ENCODE measurements around the gene HYPK. TPM values are rescaled to one million over a fixed set of nuclear protein-coding genes. Genes with fewer than 3 reads are reported as not detected.

Gene HYPK
- total RNA-seq, 1 donor from 2014 or later: 20.2 TPM

DNA sequence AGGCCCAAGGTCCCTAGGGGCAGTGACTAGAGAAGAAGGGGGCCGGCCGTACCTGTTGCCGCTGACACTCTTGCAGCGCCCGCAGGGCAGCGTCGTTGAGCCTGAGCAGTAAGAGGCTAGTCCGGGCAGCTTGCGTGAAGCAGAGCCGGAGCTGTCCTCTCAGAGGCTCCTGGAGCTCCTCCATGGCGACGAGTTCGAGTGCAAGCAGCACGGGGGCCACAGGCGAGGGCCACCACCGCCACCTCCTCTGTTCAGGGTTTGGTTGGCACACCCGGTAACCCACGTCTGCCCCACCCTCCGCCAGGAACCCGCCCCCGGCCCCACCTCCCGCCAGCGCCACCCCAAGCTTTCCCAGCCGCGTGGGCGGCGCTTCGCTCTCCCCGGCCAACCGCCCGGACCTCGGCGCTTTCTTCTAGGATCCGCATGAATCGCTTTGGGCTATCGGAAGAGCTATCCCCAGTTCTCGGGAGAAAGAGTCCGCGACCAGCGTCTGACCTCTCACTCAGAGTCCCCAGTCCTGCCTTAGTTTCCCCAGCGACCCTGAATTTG, 23.6 kb upstream of the HYPK start, which contains the start of gene ELL3:
Gene ELL3 (minus strand): TSS at position 249 of the 549 bp plus-strand sequence. CDS start 65 bp downstream, at position 184.
- intact Hi-C loops (cut with DNase I): loop anchor here (1.0 to 10.0 kb wide), 3 partner anchors 16 to 262 kb away; partner anchors contain the start of genes MAP1A, MFAP1, SERF2 and WDR76
- DNase-seq (ENCODE audit: low spot score in 2 of 2): peak; percentile 32 to 88
- H3K4me1 ChIP-seq: peaks cover 0 to 11% of the 10 kb centered on the region in 2 donors
- no peaks in the 10 kb centered on the region for H3K9me3 ChIP-seq
- H3K27ac ChIP-seq: peak within 1 kb of the TSS; percentile 88 to 92
- peak within 1 kb of the TSS; percentile 57 to 73 for H3K4me3 ChIP-seq
- H3K36me3 ChIP-seq: peaks cover 6 to 26% of the 10 kb centered on the region in 2 donors
- H3K27me3 ChIP-seq: no peaks in the 10 kb centered on the region
- TF ChIP-seq, protein P1, sequence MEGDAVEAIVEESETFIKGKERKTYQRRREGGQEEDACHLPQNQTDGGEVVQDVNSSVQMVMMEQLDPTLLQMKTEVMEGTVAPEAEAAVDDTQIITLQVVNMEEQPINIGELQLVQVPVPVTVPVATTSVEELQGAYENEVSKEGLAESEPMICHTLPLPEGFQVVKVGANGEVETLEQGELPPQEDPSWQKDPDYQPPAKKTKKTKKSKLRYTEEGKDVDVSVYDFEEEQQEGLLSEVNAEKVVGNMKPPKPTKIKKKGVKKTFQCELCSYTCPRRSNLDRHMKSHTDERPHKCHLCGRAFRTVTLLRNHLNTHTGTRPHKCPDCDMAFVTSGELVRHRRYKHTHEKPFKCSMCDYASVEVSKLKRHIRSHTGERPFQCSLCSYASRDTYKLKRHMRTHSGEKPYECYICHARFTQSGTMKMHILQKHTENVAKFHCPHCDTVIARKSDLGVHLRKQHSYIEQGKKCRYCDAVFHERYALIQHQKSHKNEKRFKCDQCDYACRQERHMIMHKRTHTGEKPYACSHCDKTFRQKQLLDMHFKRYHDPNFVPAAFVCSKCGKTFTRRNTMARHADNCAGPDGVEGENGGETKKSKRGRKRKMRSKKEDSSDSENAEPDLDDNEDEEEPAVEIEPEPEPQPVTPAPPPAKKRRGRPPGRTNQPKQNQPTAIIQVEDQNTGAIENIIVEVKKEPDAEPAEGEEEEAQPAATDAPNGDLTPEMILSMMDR (IDR thresholded peaks at IDR 0.05): no peak

DNA sequence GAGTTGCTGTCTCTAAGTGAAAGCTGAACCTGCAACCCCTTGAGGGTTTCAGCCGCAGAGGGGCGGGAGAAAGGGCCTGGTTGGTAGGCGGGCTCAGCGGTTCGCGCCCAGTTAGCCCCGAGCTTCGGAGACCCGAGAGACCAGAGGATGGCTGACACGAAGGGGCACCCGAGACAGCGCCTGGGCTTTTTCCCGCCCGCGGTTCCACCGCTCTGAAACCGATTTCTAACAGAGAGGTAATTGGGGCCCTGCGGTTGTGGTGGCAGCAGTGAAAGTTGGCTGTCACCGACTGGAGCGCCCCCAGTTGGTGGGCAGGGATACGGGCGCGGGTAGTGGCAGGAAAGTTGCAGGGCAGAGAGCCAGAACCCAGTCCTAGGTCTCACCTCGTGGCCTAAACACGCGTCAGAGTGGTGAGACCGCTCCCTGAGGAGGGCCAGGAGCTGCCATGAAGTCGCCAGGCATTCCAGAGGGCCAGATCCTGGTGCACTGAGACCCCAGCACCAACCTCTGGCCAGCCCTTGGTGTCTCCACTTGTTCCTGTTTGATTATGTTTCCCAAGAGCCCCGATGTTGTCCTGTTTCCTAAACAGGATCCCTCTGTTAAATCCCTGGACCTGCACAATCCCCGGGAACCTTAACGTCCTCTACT, 23.0 kb upstream of the HYPK start:
- H3K27me3 ChIP-seq: no peaks in the 10 kb centered on the region

DNA sequence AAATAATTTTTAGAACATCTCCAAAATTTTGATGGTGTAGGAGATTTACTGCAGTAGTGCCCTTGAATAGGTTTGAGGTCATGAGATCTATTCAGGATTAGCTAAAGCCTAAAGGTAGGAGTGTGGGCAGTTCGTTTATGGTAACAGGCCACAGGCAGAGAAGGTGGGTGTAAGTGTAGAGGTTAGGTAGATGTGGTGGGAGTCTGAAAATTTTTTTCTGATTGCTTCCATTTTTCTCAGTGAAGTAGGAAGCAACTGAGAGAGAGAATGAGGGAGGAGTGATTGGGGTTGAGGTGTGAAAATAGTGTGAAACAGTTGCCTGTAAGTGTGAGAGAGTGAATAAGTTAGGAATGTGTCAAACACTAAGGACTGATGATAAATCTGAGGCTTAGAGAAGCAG, 21.4 kb upstream of the HYPK start:
- Histone ChIP-seq H3K27ac (no peak overlapping the region), H3K27me3 (no peaks in the 10 kb centered on the region), H3K36me3 (peaks cover 0 to 3% of the 10 kb centered on the region in 2 donors), H3K9me3 (no peaks in the 10 kb centered on the region), H3K4me1 (peaks cover 0 to 11% of the 10 kb centered on the region in 2 donors), H3K4me3 (no peak overlapping the region)
- TF ChIP-seq, protein P1 (IDR thresholded peaks at IDR 0.05): no peak
- DNase-seq (ENCODE audit: low spot score in 2 of 2): no peak
- intact Hi-C loops (cut with DNase I): loop anchor here (10.0 kb wide), 2 partner anchors 46 to 264 kb away; partner anchors contain the start of genes MAP1A, MFAP1 and WDR76

More for the DNA sequence above, 23.0 kb upstream of the HYPK start:
- Histone ChIP-seq H3K4me3 (peak overlapping the region; percentile 57 to 73), H3K36me3 (peaks cover 1 to 20% of the 10 kb centered on the region in 2 donors), H3K9me3 (no peaks in the 10 kb centered on the region), H3K4me1 (peaks cover 0 to 11% of the 10 kb centered on the region in 2 donors), H3K27ac (peak overlapping the region; percentile 88 to 92)
- intact Hi-C loops (cut with DNase I): loop anchor here (1.0 to 10.0 kb wide), 3 partner anchors 15 to 263 kb away; partner anchors contain the start of genes MAP1A, MFAP1, SERF2 and WDR76
- DNase-seq (ENCODE audit: low spot score in 2 of 2): peak; percentile 53 to 91
- TF ChIP-seq, protein P1 (IDR thresholded peaks at IDR 0.05): peak; percentile 79 to 87 (median 84)

DNA sequence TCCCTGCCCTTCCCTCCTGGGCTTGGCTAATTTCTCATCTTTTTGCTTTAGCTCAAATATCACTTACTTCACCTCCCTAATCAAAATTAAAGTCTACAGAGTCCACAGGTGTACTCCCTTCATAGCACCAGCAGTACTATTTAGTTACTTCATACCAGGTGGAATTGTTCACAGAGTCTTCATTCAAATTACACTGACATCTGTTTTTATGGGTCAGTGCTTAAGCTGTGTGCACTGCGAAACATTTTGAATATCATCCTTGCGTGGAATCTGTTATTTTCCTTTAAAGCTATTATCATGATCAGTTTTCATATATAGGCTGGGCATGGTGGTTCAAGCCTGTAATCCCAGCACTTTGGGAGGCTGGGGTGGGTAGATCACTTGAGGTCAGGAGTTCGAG, 11.0 kb upstream of the HYPK start:
- TF ChIP-seq, protein P1 (IDR thresholded peaks at IDR 0.05): no peak
- DNase-seq (ENCODE audit: low spot score in 2 of 2): no peak
- Histone ChIP-seq H3K9me3 (no peaks in the 10 kb centered on the region), H3K36me3 (peaks cover 9 to 10% of the 10 kb centered on the region in 2 donors), H3K27ac (no peak overlapping the region), H3K4me3 (no peak overlapping the region), H3K27me3 (no peaks in the 10 kb centered on the region), H3K4me1 (peaks cover 12 to 13% of the 10 kb centered on the region in 2 donors)
- intact Hi-C loops (cut with DNase I): no loop called here

DNA sequence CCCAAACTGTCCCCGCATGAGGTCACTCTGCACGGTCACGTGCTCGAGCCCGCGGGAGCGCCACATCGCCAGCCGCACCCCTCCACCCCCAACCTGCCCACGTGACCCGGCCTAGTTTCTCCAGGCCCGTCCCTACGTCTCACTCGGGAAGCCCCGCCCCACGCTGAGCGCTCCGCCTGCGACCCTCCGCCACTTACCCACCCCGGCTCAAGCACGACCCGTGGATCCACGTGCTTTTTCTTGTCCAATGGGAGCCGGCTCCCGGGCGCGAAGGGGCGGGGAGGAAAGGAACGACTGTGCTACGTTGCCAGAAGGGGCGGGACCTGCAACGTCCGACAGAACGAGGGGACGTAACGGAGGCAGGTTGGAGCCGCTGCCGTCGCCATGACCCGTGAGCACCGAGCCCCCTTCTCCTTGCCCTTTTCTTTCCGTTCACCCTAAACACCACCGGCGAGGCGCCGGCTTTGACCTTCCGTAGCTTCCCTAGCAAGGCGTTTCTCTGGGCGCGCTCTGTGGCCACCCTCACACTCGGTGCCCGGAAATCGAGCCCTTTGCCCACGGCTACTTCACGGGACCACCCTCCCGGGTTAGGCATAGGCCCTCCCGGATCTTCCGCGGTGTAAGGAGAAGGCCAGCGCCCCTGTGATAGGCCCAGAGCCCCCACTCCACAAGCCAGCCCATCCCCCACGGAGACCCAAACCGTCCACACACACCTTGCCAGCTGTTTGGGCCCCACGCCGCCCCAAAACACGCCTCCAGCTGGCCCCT, 8.2 kb upstream of the HYPK start, which contains the start of gene SERF2:
Gene SERF2 (plus strand): TSS at position 328 of the 768 bp plus-strand sequence. CDS start 57 bp downstream, at position 385.
- Histone ChIP-seq H3K4me1 (peaks cover 19 to 26% of the 10 kb centered on the region in 2 donors), H3K9me3 (no peaks in the 10 kb centered on the region), H3K27ac (peak within 1 kb of the TSS; percentile 88 to 99), H3K4me3 (peak within 1 kb of the TSS; percentile 74 to 99), H3K27me3 (no peaks in the 10 kb centered on the region), H3K36me3 (peaks cover 20 to 35% of the 10 kb centered on the region in 2 donors)
- peak; percentile 100 for DNase-seq (ENCODE audit: low spot score in 2 of 2)
- TF ChIP-seq, protein P1 (IDR thresholded peaks at IDR 0.05): no peak
- intact Hi-C loops (cut with DNase I): loop anchor here (1.0 to 10.0 kb wide), 5 partner anchors 8 to 493 kb away; partner anchors contain the start of genes GOLM2, HYPK, MFAP1 and PDIA3

Data from ascending aorta (tissue), 2 donors.